HG02840 (cell line): Measurements from ENCODE around the gene CDHR5.
A peak's percentile ranks its signal among the peaks of the same experiment; 100 is the strongest.
"Not testable (repeated sequence)": the region's sequence is repeated elsewhere in the genome, so short reads cannot be mapped to it uniquely, and the experiment has no call there.

Source experiments
- ATAC-seq: cut with Tn5 transposase; IDR thresholded peaks from one replicate; pipeline ENCODE4 v1.9.1; 2021; ENCODE audit warnings: mild to moderate bottlenecking, moderate library complexity, moderate number of reproducible peaks; ENCODE audit not compliant: unreplicated experiment, low FRiP score

The CDHR5 gene

DNA sequence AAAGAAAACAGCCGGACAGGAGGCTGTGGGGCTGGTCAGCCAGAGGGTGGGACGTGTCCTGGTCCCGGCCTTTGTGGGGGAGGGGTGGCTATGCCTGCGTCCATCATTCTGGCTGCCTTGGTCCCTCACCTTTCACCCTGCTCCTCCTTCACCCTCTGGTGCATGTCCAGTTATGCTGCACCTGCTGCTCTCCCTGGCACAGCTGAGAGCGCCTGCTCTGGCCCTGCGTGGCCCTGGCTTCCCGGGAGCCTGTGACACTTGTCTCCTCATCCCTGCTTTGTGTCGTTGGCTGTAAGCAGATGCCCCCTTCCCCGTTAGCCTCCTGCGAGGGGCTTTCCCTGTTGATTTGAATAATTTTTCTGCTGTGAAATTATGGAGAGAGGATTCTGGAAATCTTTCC, 31.8 kb downstream of the CDHR5 start:
- ATAC-seq = no peak

DNA sequence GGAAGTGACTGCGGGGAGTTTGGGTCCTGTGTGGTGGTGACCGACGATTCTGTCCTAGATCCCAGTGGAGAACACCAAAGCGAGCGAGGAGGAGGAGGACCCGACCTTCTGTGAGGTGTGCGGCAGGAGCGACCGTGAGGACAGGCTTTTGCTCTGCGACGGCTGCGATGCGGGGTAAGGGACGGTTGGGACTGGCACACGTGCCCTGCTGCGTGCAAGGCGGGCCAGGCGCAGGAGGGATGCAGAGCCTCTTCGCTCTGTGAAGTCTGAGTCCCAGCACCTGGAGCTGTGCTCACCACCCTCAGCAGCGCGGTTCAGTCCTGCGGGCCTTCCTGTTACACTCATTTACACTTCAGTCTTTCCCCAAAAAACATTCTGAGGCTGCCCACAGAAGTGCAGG, 32.3 kb downstream of the CDHR5 start:
- no peak for ATAC-seq

DNA sequence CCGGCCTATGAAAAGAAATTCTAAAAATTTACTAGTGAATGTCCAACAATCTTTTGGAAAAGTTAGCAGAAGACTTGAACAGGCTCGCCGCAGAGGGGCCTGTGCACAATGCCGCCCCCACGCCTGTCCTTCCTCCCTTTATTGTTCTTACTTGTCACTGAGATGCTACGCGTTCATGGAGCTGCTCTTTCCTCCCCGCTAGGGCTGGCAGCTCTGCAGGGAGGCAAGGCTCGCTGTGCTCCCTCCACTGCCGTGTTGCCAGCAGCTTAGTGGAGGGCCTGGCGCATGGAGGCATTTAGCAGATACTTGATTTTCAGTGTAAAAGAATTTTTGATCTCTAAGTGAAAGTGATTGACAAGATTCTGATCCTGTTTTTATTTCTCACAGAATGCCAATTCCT, 33.8 kb downstream of the CDHR5 start:
- no peak for ATAC-seq

DNA sequence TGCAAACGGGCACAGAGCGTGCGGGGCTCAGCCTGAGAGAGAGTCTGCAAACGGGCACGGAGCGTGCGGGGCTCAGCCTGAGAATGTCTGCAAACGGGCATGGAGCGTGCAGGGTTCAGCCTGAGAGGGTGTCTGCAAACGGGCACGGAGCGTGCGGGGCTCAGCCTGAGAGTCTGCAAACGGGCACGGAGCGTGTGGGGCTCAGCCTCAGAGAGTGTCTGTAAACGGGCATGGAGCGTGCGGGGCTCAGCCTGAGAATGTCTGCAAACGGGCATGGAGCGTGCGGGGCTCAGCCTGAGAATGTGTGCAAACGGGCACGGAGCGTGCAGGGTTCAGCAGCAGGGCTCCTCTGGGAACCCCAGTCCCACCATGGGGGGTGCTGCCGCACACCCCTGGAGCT, 35.0 kb downstream of the CDHR5 start:
- no peak for ATAC-seq

DNA sequence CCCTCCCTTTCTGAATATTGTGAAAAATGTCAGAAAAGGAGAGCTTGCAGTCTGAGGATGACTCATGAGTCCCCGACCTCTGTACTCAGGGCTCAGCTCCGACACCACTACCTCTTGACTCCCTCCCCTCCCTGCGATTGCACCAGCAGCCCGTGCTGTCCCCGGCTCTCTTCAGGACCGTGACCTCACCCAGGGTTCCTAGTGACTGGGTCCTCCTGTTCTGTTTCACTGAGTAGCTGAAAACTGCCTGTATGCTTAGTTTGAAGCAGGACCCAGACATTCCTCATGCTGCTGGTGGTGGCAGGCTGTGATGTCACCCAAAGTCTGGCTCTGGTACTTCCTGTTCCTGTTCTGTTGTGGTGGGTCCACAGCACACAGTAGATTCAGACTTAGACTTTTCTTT, 36.8 kb downstream of the CDHR5 start:
- ATAC-seq = no peak

DNA sequence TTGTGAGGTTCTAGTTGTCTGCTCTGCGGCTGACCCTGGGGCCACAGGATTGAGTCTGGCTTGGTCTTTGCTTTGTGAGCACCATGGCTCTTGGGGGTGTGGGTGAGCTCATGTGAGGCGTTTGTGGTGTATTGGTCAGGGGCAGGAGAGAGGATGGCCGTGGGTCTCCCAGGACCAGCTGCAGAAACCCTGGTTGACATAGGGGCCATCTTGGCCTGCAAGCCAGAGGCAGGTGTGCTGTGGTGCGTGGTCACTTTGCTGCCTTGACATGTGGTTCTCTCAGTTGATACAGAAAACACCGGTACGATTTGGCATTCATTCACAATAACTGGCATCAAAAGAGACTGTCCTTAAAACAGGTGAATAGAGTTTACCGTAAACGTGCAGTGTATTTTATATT, 37.2 kb downstream of the CDHR5 start:
- no peak for ATAC-seq

DNA sequence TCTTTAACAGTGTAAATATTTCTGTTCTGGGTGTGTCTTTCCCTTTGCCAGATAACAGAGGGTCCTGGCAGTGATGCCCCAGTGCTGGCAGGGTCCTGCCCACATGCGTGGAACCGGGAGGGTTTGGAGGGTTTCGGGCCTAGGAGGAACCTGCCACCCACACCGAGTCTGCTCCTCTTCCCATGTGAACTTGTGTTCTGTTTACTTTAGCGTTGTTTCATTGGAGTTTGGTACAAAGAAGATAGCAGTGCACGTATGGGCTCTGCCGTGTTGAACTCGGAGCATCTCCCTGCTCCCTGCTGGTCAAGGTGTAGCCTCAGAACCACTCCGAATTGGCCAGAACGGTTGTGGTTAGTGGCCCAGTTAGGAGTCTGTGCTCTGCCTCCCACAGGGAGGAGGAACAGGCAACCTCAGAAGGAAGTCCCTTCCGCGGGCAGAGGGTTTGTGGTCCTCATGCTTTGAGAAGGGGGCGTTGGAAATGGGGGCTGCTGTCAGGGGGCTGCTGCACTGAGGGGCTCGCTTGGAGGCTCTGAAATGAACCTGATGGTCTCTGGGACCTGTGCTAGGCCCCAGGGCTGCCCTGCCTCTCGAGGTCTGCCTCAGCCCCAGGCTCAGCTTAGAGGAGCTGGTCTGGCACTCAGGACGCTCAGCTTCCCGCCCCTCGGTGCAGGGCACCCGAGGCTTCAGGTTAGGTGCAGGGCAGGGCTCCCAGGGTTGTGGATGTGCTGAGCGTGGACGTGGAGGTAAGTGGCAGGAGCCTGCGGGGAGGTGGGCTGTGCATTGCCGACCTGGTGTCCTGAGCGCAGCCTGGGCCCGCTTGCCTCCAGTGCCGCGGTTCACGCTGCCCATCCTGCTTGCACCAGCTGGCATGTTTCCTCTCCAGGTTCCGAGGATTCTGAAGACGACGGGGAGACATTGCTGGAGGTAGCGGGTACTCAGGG, 38.1 kb downstream of the CDHR5 start:
- ATAC-seq = no peak

DNA sequence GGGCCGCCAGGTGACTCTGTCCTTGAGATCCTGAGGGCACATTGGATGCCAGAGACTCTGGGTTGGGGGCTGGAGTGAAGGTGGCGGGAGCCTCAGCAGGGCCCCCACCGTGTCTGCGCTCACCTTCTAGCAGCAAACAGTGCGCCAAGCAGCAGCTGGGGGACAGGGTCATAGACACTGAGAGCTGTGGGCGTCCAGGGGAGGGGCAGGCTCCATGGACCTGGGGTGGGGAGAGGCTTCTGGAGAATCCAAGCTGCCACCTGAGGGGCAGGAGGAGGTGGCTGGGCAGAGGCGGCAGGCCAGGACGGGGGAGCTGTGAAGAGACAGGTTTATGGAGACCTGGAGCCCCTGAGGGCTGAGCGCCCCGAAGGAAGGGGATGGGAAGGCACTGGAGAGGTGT, 40.5 kb downstream of the CDHR5 start:
- ATAC-seq = no peak

DNA sequence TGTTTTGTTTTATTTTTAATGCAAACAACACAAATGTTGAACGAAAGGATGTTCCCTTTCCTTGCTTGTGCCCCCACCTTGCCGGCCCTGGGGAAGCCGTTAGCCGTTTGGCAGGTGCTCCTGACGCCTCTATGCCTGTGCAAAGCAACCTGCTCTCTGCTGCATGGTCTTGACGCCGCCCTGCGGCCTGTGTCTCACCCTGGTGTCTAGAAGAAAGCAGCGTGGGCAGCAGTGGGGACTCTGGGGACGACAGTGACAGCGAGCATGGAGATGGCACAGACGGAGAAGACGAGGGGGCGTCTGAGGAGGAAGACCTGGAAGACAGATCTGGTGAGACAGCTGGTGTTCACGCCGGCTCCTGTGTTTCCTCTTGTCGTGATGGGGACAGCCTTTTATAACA, 43.0 kb downstream of the CDHR5 start:
- ATAC-seq = no peak

DNA sequence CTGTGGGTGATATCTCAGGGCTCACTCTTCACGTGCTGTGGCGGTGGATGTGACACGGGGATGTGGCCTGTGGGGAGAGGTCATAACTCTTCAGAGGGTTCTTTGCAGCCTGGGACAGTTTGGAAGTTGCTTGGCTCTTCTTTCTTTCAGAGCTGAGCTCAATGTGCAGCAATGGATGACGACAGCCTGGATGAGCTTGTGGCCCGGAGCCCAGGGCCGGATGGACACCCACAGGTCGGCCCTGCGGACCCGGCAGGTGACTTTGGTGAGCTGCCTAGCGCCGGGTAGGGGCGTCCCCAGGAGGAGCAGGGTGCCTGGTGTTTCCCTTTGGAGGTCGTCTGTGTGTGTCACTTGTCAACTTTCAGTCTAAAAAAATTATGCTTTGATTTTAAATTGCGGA, 43.4 kb downstream of the CDHR5 start:
- no peak for ATAC-seq

DNA sequence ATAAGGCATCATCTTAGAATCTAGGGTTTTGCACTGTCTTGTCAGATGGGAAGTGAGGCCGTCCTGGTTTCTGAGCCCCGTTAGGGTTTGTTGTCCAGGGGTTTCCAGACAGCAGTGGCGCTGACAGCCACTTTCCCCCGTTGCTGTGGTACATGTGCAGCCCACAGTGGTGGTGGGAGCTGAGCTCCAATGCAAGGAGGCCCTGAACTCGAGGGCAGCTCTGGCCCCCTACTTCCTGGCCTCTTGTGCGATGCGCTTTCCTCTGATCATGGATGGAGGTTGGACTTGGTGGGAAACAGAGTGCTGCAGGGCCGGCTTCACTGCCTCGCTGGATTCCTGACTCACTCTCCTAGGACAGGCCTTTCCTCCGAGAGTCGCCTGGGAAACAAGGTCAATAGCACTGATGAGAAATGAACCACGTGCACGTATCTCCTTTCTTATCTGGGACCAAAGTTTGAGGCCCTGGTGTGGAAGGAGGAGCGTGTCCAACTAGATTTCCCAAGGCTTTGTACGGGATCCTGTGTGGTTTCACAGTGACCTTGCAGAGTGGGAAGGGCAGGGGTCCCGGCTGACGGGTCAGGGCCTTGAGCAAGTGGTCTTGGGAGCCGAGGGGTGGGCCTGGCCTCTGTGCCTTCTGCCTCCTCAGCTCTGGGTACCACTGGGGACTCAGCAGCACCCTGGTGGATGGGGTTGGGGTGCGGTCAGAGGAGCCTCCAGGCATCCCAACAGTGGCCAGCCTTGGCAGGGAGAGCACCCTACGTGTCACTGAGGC, 44.7 kb downstream of the CDHR5 start:
- ATAC-seq = no peak

DNA sequence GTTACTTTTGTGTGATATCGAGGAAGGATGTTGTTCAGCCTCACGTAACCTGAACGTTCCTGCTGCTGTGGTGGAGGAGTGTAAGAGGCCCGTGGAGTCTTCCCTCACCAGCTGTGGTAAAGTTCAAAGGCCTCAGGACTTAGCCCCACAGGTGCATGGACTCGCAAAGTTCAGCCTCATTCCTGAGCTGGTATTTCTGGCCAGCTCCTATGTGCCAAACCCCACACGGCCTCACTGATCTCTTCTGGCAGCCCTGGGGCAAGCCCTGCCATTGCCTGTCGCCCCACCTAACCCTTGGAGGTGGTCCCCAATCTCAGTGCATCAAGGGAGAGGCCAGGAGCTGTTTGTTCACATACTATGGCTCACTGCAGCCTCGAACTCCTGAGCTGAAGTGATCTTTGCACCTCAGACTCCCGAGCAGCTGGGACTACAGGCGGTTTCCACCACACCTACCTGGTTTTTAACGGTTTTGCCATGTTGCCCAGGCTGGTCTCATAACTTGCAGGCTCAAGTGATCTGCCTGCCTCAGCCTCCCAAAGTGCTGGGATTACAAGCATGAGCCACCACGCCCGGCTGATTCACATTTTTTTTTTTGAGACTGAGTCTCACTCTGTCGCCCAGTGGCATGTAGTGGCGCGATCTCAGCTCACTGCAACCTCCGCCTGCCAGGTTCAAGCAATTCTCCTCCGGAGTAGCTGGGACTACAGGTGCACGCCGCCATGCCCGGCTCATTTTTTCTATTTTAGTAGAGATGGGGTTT, 46.3 kb downstream of the CDHR5 start:
- ATAC-seq = no peak

DNA sequence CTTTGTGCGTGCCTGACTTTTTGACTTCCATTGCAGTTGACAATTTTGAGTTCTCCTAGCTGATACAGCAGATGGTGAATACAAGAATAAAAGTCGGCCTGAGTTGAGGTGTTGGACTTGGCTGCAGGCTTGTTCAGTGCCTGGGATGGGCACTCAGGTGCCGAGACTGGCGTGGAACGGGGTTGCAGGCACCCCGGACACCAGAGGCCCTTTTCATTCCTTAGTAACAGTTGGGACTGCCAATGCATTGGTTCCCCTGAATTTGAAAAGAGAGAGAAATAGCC, 47.2 kb downstream of the CDHR5 start:
- ATAC-seq = no peak

DNA sequence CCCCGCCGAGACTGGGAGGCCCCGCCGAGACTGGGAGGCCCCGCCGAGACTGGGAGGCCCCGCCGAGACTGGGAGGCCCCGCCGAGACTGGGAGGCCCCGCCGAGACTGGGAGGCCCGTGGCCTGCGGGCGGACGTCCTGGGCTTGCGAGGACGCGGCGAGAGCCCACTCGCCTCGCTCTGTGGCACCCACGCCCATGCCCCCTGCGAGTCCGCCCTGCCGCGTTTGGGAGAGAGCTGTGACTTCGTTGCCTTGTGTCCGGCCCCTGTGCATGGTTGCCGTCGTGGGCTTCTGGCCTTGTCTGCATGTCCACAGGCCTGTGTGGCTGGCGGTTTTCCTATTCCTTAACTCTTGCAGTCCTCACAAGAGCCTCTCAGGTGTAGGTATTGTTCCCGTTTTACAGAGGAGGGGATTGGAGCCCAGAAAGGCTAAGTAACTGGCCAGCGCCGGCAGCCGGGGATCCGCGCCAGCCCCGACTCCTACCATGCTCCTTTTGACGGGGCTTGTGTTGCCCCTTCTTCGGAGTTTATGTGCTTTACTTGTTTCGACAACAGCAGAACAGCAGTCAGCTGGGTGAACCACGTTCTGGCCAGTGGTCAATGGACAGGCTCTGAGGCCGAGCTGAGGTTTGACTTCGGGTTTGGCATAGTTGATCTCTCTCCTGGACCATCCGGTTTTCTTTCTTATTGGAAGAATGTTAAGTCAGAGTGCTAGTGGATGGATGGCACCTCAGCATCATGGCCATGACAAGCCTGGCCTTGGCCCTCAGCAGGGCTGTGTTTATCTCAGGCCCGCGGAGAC, 47.7 kb downstream of the CDHR5 start:
- ATAC-seq = no peak

DNA sequence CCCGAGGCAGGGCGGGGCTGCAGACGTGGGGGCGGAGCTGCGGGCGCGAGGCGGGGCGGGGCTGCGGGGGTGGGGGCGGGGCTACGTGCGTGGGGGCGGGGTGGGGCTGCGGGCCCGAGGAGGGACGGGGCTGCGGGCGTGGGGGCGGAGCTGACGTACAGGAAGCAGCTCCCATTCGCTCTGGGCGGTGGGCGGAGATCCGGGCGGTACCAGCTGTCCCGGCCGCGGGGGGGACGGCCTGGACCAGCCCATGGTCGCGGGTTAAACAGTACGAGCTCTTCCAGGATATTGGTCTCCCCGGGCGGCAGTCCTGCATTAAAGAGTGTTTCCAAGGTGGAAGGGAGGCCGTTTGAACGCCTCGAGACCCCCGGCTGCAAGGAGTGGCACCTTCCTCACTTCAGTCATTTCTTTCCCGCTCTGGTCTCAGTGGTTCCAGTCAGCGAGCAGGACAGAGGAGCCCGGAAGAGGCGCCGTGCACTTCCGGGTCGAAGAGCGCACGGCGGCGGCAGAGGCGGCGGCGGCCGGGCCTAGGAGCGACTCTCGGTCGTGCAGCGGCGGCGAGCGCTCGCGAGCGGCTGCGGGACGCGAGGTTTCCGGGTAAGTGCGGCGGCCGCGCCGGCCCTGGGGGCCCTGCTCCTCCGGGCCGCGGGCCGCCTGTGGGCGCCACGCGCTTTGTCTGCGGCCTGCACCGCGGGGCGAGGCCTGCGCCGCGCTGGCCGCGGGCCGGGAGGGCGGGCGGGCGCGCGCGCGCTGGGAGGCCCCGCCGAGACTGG, 48.6 kb downstream of the CDHR5 start, which contains the start of gene PHRF1:
Gene PHRF1, plus strand, starts transcription at position 475 of the 773 bp plus-strand sequence. CDS start 5,043 bp downstream, outside the sequence.
- ATAC-seq = peak; percentile 85

DNA sequence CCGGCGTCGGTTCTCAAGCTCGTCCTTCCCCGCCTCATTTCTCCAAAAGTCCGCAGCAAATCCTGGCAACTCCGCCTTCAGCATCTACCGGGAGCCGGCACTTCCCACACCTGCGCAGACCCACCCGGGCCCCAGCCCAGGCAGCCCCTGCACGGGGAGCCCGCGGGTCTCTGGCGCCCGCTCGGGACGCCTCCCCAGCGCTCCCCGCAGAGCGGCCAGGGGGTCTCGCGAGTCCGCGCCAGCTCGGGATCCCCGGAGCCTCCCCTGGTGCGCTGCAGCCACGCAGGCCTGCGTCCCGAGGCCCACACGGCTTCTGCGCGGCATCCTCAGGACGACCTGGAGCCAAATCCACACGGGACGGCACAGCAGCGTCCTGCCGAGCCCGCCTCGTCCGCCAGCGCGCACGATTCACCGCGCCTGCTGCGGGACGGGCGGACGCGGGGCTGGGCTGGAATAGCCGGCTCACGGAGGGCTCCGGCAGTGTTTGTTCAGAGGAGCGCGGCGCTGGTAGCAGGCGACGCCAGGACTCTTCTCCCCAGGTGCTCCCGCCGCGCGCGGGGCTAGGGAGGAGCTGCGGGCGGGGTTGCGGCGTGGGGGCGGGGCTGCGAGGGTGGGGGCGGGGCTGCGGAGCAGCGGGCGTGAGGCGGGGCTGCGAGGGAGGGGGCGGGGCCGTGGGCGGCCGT, 49.3 kb downstream of the CDHR5 start:
- ATAC-seq = no peak

DNA sequence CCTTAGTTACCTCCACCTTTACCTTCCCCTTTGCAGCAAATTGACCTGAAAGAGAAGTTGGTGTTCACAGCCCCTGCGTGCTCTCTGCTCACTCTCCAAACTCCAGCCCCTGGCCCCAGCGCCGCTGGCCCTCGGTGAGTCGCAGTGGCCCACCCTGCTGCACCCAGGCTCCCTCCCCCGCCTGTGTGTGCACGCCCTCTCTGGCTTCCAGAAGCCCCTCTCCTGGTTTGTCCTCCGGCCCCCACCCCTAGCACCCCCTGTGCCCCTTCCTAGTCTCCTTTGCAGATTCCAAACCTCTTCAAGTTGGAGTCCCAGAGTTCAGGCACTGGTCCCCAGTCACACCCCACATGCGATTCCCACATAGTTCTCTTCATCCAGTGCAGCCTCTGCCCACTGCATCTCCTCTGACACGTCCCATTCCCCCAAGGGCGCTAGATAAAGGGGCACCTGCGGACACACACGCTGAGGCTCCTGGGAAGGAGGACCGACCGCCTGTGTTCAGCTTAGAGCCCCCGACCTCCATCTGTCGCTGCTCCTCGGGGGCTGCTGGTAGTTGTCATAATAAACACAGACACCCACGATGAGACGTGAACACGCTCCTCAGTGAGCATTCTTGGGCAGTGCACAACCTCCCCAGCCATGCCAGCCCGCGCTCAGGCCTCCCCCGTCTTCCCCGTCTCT, 50.0 kb downstream of the CDHR5 start:
- ATAC-seq = no peak

DNA sequence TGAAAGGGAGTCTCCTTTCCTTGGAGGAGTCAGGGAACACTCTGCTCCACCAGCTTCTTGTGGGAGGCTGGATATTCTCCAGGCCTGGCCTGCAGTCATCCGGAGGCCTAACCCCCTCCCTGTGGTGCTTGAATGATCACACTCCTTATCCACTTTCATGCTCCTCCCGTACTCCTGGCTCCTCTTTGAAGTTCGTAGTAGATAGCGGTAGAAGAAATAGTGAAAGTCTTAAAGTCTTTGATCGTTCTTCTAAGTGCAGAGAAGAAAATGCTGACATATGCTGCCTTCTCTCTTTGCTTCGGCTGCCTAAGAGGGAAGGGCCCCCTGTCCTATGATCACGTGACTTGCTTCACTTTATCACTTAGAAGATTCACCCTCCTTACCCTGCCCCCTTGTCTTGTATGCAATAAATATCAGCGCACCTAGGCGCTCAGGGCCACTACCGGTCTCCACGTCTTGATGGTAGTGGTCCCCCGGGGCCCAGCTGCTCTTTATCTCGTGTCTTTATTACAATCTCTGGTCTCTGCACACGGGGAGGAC, 50.7 kb downstream of the CDHR5 start:
- not testable (repeated sequence) for ATAC-seq
